HEK293 (cell line): ENCODE measurements around the gene PLCG2.

Experiments
- CTCF ChIA-PET: fragments of 350-600 bp; formaldehyde crosslinking; extraction: SDS; loops from one replicate; lab custom pipeline; 2021; ENCODE audit warnings: antibody characterized with exemption; lab: Yijun Ruan, JAX
- POLR2A ChIA-PET: fragments of 300-600 bp; formaldehyde crosslinking; extraction: SDS; loops from one replicate; lab custom pipeline; 2020; ENCODE audit warnings: antibody characterized with exemption, inconsistent platforms; lab: Yijun Ruan, JAX
- H3K27ac ChIP-seq: fragments of 200-500 bp; sonication (Bioruptor generic); 2 replicates; pipeline ENCODE4 v1.5.1; 2014; ENCODE audit warnings: low read depth, low read length, control low read depth, inconsistent platforms; ENCODE audit errors: extremely low read depth
- H3K36me3 ChIP-seq, 2 experiments: fragments of 200-500 bp in 1 of 2; sonication (Bioruptor generic) in 1 of 2; 1 replicate in 1 of 2; 2 replicates in 1 of 2; pipeline ENCODE4 v1.5.1; 2014 to 2017; ENCODE audit warnings: inconsistent platforms in 2 of 2, low read length in 2 of 2; ENCODE audit not compliant: control insufficient read depth in 2 of 2, insufficient read depth in 1 of 2
- H3K4me1 ChIP-seq: fragments of 200-500 bp; sonication (Bioruptor generic); 2 replicates; pipeline ENCODE4 v1.5.1; 2014; ENCODE audit warnings: mild to moderate bottlenecking, low read length, inconsistent platforms; ENCODE audit not compliant: control insufficient read depth, insufficient read depth
- H3K4me3 ChIP-seq: 2 replicates; pipeline ENCODE4 v1.5.1; 2011; ENCODE audit warnings: low read depth, mild to moderate bottlenecking, control low read depth, low read length, moderate library complexity
- H3K9me3 ChIP-seq: fragments of 200-500 bp; sonication (Bioruptor generic); 2 replicates; pipeline ENCODE4 v1.5.1; 2014; ENCODE audit warnings: low read depth, low read length, inconsistent platforms; ENCODE audit not compliant: control insufficient read depth, insufficient read depth
- FEZF1 ChIP-seq: fragments of 450-650 bp; formaldehyde crosslinking; IDR thresholded peaks from 2 replicates; pipeline ENCODE4 v1.5.1; 2016; ENCODE audit warnings: missing biosample characterization, missing genetic modification characterization
- GFI1B ChIP-seq: fragments of 450-650 bp; formaldehyde crosslinking; IDR thresholded peaks from 2 replicates; pipeline ENCODE4 v1.5.1; 2016; ENCODE audit warnings: missing biosample characterization, missing genetic modification characterization
- KLF10 ChIP-seq: fragments of 450-650 bp; IDR thresholded peaks from 2 replicates; pipeline ENCODE4 v1.5.1; 2018; ENCODE audit warnings: missing biosample characterization, mild to moderate bottlenecking, missing genetic modification characterization
- OVOL3 ChIP-seq: fragments of 450-650 bp; formaldehyde crosslinking; IDR thresholded peaks from 2 replicates; pipeline ENCODE4 v1.5.1; 2016; ENCODE audit warnings: missing biosample characterization, missing genetic modification characterization
- YY1 ChIP-seq: fragments of 450-650 bp; formaldehyde crosslinking; IDR thresholded peaks from 2 replicates; pipeline ENCODE4 v1.5.1; 2018; ENCODE audit warnings: missing biosample characterization, missing genetic modification characterization
- ZBTB1 ChIP-seq: fragments of 450-650 bp; formaldehyde crosslinking; IDR thresholded peaks from 2 replicates; pipeline ENCODE4 v1.5.1; 2016; ENCODE audit warnings: missing biosample characterization, missing genetic modification characterization
- ZBTB17 ChIP-seq: fragments of 450-650 bp; formaldehyde crosslinking; IDR thresholded peaks from 2 replicates; pipeline ENCODE4 v1.5.1; 2016; ENCODE audit warnings: missing biosample characterization, missing genetic modification characterization
- ZNF140 ChIP-seq: fragments of 450-650 bp; formaldehyde crosslinking; IDR thresholded peaks from 2 replicates; pipeline ENCODE4 v1.5.1; 2016; ENCODE audit warnings: missing biosample characterization, missing genetic modification characterization
- ZNF16 ChIP-seq: fragments of 450-650 bp; formaldehyde crosslinking; IDR thresholded peaks from 2 replicates; pipeline ENCODE4 v1.5.1; 2016; ENCODE audit warnings: low read depth, missing biosample characterization, missing genetic modification characterization
- ZNF169 ChIP-seq: fragments of 450-650 bp; formaldehyde crosslinking; IDR thresholded peaks from 2 replicates; pipeline ENCODE4 v1.5.1; 2016; ENCODE audit warnings: missing biosample characterization, missing genetic modification characterization
- ZNF501 ChIP-seq: fragments of 450-650 bp; formaldehyde crosslinking; IDR thresholded peaks from 2 replicates; pipeline ENCODE4 v1.5.1; 2016; ENCODE audit warnings: missing biosample characterization, missing genetic modification characterization
- ZNF544 ChIP-seq: fragments of 450-650 bp; formaldehyde crosslinking; IDR thresholded peaks from 2 replicates; pipeline ENCODE4 v1.5.0; 2017; ENCODE audit warnings: missing biosample characterization, missing genetic modification characterization
- ZNF549 ChIP-seq: fragments of 450-650 bp; IDR thresholded peaks from 2 replicates; pipeline ENCODE4 v1.5.1; 2018; ENCODE audit warnings: missing biosample characterization, missing genetic modification characterization, mild to moderate bottlenecking, inconsistent platforms, moderate library complexity
- ZNF701 ChIP-seq: fragments of 450-650 bp; formaldehyde crosslinking; IDR thresholded peaks from 2 replicates; pipeline ENCODE4 v1.5.1; 2016; ENCODE audit warnings: missing biosample characterization, missing genetic modification characterization
- ZNF792 ChIP-seq: fragments of 450-650 bp; formaldehyde crosslinking; IDR thresholded peaks from 2 replicates; pipeline ENCODE4 v1.5.1; 2016; ENCODE audit warnings: missing biosample characterization, missing genetic modification characterization
- TF ChIP-seq, protein P1 (sequence below): fragments of 450-650 bp; formaldehyde crosslinking; IDR thresholded peaks from 2 replicates; pipeline ENCODE4 v1.5.1; 2017; ENCODE audit warnings: missing biosample characterization, missing genetic modification characterization
- TF ChIP-seq, protein P2 (sequence below): fragments of 450-650 bp; formaldehyde crosslinking; IDR thresholded peaks from 2 replicates; pipeline ENCODE4 v1.5.1; 2016; ENCODE audit warnings: missing biosample characterization, missing genetic modification characterization
- TF ChIP-seq, protein P3 (sequence below): fragments of 450-650 bp; formaldehyde crosslinking; IDR thresholded peaks from 2 replicates; pipeline ENCODE4 v1.5.1; 2016; ENCODE audit warnings: missing biosample characterization, missing genetic modification characterization
- TF ChIP-seq, protein P4 (sequence below): fragments of 450-650 bp; formaldehyde crosslinking; IDR thresholded peaks from 2 replicates; pipeline ENCODE4 v1.5.1; 2016; ENCODE audit warnings: missing biosample characterization, missing genetic modification characterization
- TF ChIP-seq, protein P5 (sequence below): fragments of 450-650 bp; formaldehyde crosslinking; IDR thresholded peaks from 2 replicates; pipeline ENCODE4 v1.5.1; 2016; ENCODE audit warnings: missing biosample characterization, missing genetic modification characterization

Gene PLCG2

DNA sequence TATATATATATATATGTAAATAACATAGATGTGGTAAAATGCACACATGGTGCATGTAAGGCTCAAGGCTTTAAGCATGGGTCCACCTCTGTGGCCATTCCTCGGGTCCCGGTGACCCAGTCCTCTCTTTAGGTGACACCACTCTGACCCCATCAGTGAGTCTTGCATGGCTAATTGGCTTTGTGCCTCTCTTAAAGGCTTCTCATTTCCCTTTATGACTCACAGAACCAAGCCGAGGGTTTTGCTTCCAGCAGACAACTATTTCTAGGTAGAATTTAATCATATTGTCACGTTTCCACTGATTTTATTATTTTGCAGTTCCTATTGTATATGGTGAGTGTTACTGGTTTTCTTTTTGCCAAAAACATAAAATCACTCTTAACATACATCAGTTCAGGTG, 59.7 kb downstream of the PLCG2 start (continued):
- TF ChIP-seq, protein P1, sequence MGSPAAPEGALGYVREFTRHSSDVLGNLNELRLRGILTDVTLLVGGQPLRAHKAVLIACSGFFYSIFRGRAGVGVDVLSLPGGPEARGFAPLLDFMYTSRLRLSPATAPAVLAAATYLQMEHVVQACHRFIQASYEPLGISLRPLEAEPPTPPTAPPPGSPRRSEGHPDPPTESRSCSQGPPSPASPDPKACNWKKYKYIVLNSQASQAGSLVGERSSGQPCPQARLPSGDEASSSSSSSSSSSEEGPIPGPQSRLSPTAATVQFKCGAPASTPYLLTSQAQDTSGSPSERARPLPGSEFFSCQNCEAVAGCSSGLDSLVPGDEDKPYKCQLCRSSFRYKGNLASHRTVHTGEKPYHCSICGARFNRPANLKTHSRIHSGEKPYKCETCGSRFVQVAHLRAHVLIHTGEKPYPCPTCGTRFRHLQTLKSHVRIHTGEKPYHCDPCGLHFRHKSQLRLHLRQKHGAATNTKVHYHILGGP (tag by site-specific recombination): no peak
- no peak for TF ChIP-seq ZNF140
- TF ChIP-seq, all 188 proteins: peak for 0

DNA sequence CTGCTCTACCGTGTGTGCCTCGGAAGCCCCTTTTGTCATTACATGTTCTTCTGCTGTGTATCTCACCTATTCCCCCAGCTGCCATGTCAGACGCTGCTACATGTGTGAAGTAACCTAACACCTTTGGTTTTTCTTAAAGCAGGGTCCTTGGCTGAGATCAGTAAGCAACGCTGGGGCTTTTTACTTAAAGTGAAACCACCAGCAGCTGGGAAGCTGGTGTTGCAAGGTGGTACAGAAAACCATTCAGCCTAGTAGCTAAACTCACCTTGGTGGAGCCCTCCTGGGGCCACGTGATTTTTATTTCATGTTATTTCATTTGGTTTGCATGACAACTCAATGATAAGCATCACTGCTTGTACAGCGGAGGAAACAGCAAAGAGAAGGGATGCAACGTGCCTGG, 62.6 kb downstream of the PLCG2 start:
- TF ChIP-seq YY1 (tag by site-specific recombination): no peak
- TF ChIP-seq ZNF16 (tag by site-specific recombination): no peak
- TF ChIP-seq, protein P2, sequence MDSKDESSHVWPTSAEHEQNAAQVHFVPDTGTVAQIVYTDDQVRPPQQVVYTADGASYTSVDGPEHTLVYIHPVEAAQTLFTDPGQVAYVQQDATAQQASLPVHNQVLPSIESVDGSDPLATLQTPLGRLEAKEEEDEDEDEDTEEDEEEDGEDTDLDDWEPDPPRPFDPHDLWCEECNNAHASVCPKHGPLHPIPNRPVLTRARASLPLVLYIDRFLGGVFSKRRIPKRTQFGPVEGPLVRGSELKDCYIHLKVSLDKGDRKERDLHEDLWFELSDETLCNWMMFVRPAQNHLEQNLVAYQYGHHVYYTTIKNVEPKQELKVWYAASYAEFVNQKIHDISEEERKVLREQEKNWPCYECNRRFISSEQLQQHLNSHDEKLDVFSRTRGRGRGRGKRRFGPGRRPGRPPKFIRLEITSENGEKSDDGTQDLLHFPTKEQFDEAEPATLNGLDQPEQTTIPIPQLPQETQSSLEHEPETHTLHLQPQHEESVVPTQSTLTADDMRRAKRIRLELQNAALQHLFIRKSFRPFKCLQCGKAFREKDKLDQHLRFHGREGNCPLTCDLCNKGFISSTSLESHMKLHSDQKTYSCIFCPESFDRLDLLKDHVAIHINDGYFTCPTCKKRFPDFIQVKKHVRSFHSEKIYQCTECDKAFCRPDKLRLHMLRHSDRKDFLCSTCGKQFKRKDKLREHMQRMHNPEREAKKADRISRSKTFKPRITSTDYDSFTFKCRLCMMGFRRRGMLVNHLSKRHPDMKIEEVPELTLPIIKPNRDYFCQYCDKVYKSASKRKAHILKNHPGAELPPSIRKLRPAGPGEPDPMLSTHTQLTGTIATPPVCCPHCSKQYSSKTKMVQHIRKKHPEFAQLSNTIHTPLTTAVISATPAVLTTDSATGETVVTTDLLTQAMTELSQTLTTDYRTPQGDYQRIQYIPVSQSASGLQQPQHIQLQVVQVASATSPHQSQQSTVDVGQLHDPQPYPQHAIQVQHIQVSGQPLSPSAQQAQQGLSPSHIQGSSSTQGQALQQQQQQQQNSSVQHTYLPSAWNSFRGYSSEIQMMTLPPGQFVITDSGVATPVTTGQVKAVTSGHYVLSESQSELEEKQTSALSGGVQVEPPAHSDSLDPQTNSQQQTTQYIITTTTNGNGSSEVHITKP (tag by site-specific recombination): no peak
- TF ChIP-seq, protein P3, sequence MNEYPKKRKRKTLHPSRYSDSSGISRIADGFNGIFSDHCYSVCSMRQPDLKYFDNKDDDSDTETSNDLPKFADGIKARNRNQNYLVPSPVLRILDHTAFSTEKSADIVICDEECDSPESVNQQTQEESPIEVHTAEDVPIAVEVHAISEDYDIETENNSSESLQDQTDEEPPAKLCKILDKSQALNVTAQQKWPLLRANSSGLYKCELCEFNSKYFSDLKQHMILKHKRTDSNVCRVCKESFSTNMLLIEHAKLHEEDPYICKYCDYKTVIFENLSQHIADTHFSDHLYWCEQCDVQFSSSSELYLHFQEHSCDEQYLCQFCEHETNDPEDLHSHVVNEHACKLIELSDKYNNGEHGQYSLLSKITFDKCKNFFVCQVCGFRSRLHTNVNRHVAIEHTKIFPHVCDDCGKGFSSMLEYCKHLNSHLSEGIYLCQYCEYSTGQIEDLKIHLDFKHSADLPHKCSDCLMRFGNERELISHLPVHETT (tag by site-specific recombination): no peak
- no peak for TF ChIP-seq KLF10 (tag by site-specific recombination)
- TF ChIP-seq, protein P4, sequence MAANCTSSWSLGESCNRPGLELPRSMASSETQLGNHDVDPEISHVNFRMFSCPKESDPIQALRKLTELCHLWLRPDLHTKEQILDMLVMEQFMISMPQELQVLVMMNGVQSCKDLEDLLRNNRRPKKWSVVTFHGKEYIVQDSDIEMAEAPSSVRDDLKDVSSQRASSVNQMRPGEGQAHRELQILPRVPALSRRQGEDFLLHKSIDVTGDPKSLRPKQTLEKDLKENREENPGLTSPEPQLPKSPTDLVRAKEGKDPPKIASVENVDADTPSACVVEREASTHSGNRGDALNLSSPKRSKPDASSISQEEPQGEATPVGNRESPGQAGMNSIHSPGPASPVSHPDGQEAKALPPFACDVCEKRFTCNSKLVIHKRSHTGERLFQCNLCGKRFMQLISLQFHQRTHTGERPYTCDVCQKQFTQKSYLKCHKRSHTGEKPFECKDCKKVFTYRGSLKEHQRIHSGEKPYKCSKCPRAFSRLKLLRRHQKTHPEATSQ: no peak
- TF ChIP-seq, protein P5, sequence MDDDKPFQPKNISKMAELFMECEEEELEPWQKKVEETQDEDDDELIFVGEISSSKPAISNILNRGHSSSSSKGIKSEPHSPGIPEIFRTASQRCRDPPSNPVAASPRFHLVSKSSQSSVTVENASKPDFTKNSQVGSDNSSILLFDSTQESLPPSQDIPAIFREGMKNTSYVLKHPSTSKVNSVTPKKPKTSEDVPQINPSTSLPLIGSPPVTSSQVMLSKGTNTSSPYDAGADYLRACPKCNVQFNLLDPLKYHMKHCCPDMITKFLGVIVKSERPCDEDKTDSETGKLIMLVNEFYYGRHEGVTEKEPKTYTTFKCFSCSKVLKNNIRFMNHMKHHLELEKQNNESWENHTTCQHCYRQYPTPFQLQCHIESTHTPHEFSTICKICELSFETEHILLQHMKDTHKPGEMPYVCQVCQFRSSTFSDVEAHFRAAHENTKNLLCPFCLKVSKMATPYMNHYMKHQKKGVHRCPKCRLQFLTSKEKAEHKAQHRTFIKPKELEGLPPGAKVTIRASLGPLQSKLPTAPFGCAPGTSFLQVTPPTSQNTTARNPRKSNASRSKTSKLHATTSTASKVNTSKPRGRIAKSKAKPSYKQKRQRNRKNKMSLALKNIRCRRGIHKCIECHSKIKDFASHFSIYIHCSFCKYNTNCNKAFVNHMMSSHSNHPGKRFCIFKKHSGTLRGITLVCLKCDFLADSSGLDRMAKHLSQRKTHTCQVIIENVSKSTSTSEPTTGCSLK (tag by site-specific recombination): no peak
- no peak for TF ChIP-seq GFI1B (tag by site-specific recombination)
- TF ChIP-seq ZBTB17: no peak
- no peak for TF ChIP-seq ZNF792
- no peak for TF ChIP-seq FEZF1 (tag by site-specific recombination)
- TF ChIP-seq ZNF169 (tag by site-specific recombination): no peak
- no peak for TF ChIP-seq ZNF501 (tag by site-specific recombination)
- TF ChIP-seq ZBTB1 (tag by site-specific recombination): no peak
- TF ChIP-seq OVOL3 (tag by site-specific recombination): no peak
- TF ChIP-seq ZNF544 (tag by site-specific recombination): no peak
- no peak for TF ChIP-seq ZNF549 (tag by site-specific recombination)
- no peak for TF ChIP-seq ZNF701
- H3K36me3 ChIP-seq: no peaks in the 10 kb centered on the region
- no peak overlapping the region for H3K27ac ChIP-seq

More for the DNA sequence above, 62.6 kb downstream of the PLCG2 start:
- ChIA-PET CTCF (interaction anchor here (0.6 to 1.0 kb wide), 5 partner anchors 11 to 85 kb away, joined by 3 to 4 read pairs (median 3); no protein-coding TSS in a partner anchor), POLR2A (no interaction called here)
- Histone ChIP-seq H3K9me3 (no peaks in the 10 kb centered on the region), H3K4me1 (no peaks in the 10 kb centered on the region), H3K4me3 (no peak overlapping the region)
